GM03348 (cell line): ENCODE data around the gene KIFC3.
"Not testable (repeated sequence)": the region's sequence is repeated elsewhere in the genome, so short reads cannot be mapped to it uniquely, and the experiment has no call there.

Source experiments
- DNase-seq: peaks from one replicate; pipeline ENCODE4 v3.0.0; 2012; ENCODE audit warnings: low spot score

KIFC3 gene

GRCh38 chr16:57804111-57804837 lies 2.0 kb upstream of the KIFC3 start:
- DNase-seq, result no peak

- no peak for DNase-seq
Measured at GRCh38 chr16:57803134-57803990, 1.1 kb upstream of the KIFC3 start.

DNA sequence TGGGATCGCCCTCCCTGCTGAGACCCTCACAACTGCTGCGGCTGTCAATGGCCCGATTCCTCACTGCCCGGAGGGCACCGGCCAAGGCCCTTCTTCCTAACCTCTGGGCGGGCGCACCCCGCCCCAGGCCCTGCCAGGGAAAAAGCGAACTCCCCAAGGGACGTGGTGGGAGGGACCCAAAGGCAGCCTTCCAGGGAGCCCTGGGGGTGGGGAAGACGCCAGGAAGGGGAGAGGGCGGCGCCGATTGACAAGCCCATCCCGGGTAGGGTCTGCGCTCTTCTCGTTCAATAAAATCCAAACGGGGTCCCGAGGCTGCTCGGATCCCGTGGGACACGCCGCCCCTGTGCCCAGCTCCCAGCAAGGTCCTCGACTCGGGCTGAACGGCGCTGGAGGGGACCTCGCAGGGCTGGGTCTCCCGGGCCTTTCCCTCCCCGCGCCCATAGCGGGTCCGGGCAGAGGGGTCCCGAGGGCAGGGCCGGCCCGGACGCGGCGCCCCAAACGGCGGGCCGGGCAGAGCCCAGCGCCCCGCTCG lies 416 bp downstream of the KIFC3 start:
- DNase-seq, result peak; percentile 84

GRCh38 chr16:57801098-57801808 lies 1.0 kb downstream of the KIFC3 start:
- peak; percentile 88 for DNase-seq

- no peak for DNase-seq
Measured at GRCh38 chr16:57800200-57801097, 1.8 kb downstream of the KIFC3 start.

DNA sequence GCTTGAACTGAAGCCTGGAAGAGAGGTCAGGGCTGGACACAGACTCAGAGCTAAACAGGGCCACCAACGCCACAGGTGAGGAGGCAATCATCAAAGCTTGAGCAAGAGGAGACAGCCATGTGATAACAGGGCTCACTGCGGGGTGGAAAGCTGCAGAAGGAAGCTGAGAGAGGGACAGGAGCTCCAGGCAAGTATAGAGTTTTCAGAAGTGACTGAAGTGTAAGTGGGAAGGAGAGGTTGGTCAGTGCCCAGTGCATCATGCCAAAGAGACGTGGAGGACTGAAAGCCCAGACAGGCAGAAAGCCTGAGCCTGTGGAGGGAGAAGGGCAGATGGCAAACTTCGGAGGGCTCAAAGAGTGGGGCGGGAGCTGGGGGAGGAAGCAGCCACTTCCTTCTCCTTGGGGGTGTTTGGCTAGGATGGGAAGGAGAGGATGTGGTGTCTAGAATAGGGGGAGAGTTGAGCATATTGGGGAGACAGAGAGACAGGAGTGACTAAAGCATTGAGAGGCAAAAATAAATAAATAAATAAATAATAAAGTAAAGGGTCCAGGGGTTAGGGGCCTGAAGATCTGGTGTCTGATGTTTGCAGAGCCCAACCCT lies 2.6 kb downstream of the KIFC3 start:
- no peak for DNase-seq

GRCh38 chr16:57798953-57799599 lies 3.2 kb downstream of the KIFC3 start:
- DNase-seq, result no peak

DNA sequence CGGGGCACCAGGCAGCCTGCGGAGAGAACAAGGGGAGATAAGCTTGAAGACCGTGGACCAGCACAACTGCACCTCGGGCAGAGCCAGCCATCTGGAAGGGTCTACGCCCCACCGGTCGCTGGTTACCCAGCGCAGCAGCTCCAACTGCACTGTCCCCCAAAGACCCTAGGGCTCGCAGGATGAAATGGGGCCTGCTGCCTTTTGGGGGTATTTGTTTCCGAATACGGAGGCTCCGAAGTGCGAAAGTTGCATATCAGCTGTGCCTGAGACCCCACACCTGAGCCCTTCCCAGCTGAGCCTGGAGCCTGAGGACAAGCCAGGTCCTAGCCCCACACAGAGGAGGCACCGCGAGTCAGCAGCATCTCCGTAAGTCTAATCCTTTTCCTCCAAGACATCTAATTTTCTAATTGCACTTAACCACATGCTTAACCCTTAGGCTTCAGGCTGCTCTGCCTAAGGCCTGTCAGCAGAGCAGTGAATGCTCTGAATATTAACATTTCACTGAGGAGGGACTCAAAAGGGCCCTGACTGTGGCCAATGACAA lies 4.0 kb downstream of the KIFC3 start:
- DNase-seq, result no peak

DNA sequence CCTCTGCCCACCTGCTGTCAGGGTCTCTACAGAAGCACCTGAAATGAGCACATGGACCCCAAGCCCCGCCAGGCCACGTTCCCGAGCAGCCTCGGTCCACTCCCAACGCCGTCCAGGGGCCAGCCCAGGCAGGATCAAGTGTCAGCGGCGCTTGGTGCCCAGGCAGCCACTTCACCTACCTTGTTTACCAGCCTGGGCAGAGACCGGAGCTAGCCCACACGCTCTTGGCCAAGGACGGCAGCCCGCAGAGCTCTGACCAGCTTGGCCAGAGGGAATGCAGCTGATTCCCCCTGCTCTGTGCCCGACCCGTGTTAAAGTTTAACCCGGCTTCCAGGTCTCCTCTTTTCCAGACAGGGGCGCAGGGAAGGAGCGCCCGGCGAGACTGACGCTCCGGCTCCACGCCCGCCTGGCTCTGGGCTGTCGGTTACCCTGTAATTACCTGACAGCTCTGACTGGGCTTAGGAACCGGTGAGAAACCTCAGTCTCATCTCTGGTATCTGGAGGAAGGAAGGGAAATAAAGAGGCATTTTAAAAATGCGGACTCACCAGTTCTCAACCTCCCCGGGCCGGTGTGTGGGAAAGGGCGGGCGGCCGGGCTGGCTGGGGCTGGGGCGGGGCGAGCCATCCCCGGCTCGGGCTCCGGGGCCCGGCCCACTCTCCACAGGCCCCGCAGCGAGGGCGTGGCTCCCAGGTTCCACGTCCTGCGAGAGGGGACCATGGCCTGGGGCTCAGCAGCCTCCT lies 4.6 kb downstream of the KIFC3 start:
- DNase-seq, result no peak

GRCh38 chr16:57797216-57797525 lies 5.1 kb downstream of the KIFC3 start:
- DNase-seq, result no peak

DNA sequence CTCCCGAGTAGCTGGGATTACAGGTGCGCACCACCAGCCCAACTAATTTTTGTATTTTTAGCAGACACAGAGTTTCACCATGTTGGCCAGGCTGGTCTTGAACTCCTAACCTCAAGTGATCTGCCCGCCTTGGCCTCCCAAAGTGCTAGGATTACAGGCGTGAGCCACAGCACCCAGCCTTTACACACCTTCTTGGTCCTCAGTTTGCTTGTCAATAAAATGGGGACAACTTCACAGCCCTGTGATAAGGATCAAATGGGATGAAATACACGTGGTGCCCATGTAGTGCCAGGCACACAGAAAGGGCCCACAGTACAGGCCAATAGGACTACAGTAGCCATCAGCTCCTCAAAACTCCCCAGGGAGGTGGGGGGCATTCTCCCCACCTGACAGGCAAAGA lies 6.3 kb downstream of the KIFC3 start:
- DNase-seq, result not testable (repeated sequence)

DNA sequence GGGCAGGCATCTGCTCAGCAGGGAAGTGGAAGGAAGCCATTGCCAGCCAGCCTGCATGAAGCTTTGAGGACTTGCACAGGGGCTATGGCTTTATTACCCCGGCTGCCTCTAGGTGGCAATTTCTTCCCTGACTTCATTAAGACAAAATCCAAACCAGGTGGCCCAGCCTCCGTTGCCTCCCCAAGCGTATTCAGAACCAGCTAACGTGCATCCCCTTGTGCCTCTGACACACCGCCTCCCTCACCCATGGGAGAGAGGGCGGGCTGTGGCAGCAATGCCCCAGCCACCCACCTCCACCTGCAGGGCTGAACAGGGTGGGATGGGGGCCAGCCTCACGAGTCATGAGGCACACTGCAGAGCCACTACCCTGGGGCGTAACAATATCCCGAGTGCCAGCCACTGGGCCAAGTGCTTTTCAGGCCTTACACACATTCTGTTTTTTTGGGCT lies 6.8 kb downstream of the KIFC3 start:
- peak; percentile 59 for DNase-seq

DNA sequence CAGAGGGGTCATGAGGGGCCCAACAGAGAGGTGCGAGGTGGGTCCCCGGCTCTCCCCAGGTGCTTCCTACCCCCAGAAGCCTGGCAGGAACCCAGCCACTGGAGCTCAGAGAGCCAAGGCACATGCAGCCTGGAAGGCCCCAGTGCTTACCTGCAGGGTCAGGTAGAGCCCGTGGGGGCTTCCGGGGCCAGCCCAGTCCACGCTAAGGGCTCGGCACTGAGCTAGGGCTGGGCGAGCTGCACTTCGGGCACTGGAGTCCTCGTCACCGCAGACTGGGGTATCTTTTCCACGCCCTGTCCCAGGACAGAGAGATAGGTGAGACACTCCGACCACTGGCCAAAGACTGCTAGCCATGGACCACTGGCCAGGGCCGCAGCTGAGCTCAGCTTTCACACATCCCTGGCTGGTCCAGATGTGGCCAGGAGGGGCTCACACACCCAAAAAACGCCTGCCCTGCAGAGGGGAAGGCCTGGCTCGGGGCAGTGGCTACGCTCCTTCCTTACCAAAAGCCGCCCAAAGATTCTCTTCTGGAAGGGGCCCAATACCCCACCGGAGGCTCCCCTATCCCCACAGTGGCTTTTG lies 7.4 kb downstream of the KIFC3 start:
- DNase-seq, result no peak

DNA sequence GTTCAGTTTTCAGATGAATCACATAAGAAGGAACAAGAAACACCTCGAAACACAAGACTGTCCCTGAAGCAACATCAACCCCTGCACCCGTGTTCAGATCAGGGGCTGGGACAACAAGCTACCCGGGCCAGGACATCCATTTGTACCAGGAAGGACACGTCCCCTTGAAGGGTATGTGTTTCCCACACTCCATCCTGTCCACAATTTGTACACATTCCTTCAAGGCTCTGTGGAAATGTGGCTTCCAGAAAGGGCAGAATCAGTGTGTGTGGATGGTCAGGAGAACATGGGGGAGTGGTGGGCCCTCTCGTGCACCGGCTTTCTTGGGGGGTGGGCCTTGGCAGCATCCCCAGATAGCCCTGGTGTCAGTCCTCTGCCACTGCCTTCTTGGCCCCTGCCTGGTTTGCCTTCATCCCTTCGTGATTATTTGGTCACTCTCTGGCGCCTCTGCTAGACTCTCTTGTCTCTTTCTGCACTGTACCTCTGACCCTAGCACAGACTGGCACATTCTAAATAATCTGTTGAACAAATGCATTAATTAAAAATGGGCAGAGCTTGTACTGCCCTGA lies 10.3 kb downstream of the KIFC3 start:
- DNase-seq, result no peak

GRCh38 chr16:57791195-57791892 lies 10.9 kb downstream of the KIFC3 start:
- no peak for DNase-seq

DNA sequence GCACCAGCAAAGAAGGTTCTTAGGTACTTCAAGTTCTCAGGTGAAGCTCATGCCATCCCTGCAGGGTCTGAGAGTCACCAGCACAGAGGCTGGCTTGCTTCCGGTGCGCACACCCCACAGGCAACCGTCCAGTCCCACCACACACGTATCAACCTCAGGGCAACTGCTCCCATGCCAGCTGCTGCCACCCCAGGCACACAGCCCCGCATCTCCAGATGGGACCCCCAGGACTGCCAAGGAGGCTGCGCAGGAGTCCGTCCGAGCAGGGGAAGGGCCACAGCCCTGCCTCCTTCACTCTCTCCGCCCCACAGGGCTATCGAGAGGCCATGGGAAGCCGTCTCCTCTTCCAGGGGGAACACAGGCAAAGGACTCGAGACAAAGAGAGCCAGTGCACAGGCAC lies 13.3 kb downstream of the KIFC3 start:
- DNase-seq, result no peak

DNA sequence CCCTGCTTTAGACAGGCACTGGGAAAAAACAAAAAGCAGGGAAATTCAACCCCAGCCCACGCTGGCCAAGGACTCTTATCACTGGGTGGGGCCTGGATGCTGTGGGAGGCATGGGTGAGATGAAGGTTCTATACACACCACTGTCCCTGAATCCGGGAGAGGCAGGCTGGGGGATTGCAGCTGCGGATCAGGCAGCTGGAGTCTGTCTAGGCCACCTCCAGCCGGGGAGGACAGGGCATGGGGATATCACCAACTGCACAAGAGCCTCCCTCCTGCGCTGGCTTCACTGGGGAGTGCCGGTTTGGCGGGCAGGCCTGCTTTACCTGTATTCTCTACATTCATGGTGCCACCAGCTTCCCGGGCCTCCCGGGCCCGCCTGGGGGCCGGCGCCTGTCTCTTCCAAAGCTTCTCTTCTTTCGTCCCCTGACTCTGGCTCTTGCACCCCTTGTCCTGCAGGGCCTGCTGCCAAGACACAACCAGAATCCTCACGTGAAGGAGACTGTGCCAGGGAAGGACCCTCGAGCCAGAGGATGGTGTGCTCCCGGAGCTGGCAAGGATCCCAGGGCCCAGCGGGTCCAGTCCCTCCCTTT lies 13.9 kb downstream of the KIFC3 start:
- no peak for DNase-seq

DNA sequence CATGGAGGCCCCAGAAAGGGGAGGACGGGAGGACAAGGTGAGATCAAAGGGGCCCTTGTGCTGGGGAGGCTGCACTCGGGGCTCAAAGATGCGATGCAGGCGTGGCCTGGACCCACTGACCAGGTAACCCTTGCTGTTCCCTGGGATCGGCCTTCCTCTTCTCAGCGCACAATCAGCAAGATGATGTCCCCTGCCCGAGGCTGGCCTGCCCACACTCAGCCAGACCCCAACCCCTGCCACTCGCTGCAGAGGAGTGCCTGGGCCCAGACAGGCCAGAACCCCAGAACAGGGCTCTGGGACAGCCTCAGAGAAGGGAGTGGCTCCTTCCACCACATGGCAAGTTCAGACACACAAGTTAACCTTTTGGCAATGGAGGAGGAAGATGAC lies 14.8 kb downstream of the KIFC3 start:
- no peak for DNase-seq
